ENCODE data around the gene SYNGR1.

DNA sequence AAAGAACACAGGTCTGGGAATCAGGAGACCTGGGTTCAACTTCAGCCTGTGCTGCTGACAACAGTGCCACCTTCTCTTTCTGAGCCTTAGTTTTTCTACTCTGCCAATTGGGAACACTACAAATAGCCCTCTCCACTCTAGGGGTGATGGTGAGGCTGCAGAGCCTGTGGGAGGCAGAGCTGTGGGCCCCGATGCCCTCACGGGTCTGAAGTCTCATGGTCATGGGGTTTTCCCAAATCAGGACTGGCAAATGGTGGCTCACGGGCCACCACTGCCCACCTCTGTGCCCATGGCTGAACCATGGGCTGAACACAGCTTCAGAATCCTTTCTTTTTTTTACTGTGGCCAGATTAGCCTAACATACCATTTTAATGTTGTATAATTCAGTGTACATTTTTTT, 19.8 kb downstream of the SYNGR1 start:
- TF ChIP-seq, protein P1, sequence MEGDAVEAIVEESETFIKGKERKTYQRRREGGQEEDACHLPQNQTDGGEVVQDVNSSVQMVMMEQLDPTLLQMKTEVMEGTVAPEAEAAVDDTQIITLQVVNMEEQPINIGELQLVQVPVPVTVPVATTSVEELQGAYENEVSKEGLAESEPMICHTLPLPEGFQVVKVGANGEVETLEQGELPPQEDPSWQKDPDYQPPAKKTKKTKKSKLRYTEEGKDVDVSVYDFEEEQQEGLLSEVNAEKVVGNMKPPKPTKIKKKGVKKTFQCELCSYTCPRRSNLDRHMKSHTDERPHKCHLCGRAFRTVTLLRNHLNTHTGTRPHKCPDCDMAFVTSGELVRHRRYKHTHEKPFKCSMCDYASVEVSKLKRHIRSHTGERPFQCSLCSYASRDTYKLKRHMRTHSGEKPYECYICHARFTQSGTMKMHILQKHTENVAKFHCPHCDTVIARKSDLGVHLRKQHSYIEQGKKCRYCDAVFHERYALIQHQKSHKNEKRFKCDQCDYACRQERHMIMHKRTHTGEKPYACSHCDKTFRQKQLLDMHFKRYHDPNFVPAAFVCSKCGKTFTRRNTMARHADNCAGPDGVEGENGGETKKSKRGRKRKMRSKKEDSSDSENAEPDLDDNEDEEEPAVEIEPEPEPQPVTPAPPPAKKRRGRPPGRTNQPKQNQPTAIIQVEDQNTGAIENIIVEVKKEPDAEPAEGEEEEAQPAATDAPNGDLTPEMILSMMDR (IDR thresholded peaks at IDR 0.05) = no peak
- TF ChIP-seq POLR2A (IDR thresholded peaks at IDR 0.05) = no peak
